Right lobe of liver (tissue), 6 donors: ENCODE measurements around the gene ADGRD1. TPM values are rescaled to one million over a fixed set of nuclear protein-coding genes. Genes with fewer than 3 reads are reported as not detected.

Experiments
- ATAC-seq, 4 donors: fragments of 200-7000 bp; cut with Tn5 transposase; one replicate each; pipeline ENCODE4 v1.9.1; 2020; ENCODE audit warnings: mild to moderate bottlenecking in 4 of 4, moderate library complexity in 4 of 4
- DNase-seq, 3 donors: peaks; one replicate each; pipeline ENCODE4 v3.0.0-alpha.2; 2020
- H3K27ac ChIP-seq, 3 donors: fragments of 200-600 bp; one replicate each; pipeline ENCODE4 v1.8.0; 2022
- H3K27me3 ChIP-seq, 2 donors: fragments of 200-600 bp; one replicate each; pipeline ENCODE4 v1.8.0; 2022
- H3K36me3 ChIP-seq, 4 donors: fragments of 200-600 bp; sonication (generic) in 1 of 4; one replicate each; pipeline versions ENCODE4 v1.5.1 to v1.8.0; 2017 to 2022; ENCODE audit warnings: control low read depth in 1 of 4
- H3K4me1 ChIP-seq, 4 donors: fragments of 200-600 bp; sonication (generic) in 1 of 4; one replicate each; pipeline versions ENCODE4 v1.5.1 to v1.8.0; 2017 to 2022; ENCODE audit warnings: control low read depth in 1 of 4
- H3K4me3 ChIP-seq, 3 donors: fragments of 200-600 bp; one replicate each; pipeline ENCODE4 v1.8.0; 2022
- H3K9me3 ChIP-seq, 4 donors: fragments of 200-600 bp; sonication (generic) in 1 of 4; one replicate each; pipeline versions ENCODE4 v1.5.1 to v1.8.0; 2017 to 2022; ENCODE audit warnings: control low read depth in 1 of 4
- CTCF ChIP-seq, 4 donors: fragments of 200-600 bp in 3 of 4; fragments of 450-650 bp in 1 of 4; IDR thresholded peaks; one replicate each; pipeline versions ENCODE4 v1.5.1 to v1.8.0; 2016 to 2022; ENCODE audit warnings: antibody characterized with exemption in 4 of 4, mild to moderate bottlenecking in 2 of 4
- POLR2A ChIP-seq: fragments of 450-650 bp; IDR thresholded peaks from one replicate; pipeline ENCODE4 v1.6.1; 2017; ENCODE audit warnings: antibody characterized with exemption, mild to moderate bottlenecking
- WGBS: methylation state at CpG from one replicate; pipeline ENCODE4 v1.1.6; 2018; ENCODE audit warnings: low coverage, low lambda C conversion rate; ENCODE audit not compliant: insufficient coverage; ENCODE audit errors: missing lambda C conversion rate; 5-methylcytosine and 5-hydroxymethylcytosine counted together
- intact Hi-C, 2 donors: fragments of 100-400 bp; cut with DNase I; formaldehyde crosslinking; loops; one replicate each; pipeline versions ENCODE4 v1.11.2 to v1.14.1; 2022
- total RNA-seq, 6 experiments: library from RNA; depleted of rRNA in 2 of 6; stranded (reverse); fragments of >200 nt in 2 of 6; fragmentation: NEBNext Ultra II Directional in 3 of 6; extraction: Animal tissue kit (Norgen Biotek cat#: 25700) in 3 of 6; gene quantifications; one replicate each; pipeline versions ENCODE4 v1.1.0 to v1.2.4, GENCODE V29; 2016 to 2023
- donor health status: DM: no; HTN: yes; CAD: no.
- donor health status: DM: no; HTN: no; CAD: no.
- donor health status: DM: no; HTN: no; CAD: no.
- donor health status: DM: no; HTN: yes; CAD: no.
- donor health status: DM: no; HTN: yes; CAD: no.

The ADGRD1 gene
- total RNA-seq, 6 experiments from 2014 or later: 4.7 to 17.0 (median 10.9) TPM

- 38% methylated on average over 2 of the region's 5 CpGs for WGBS
- TF ChIP-seq CTCF (IDR thresholded peaks at IDR 0.05): no peak
- no peak for TF ChIP-seq POLR2A
These were observed 105.0 kb downstream of the ADGRD1 start for GRCh38 chr12:131058700-131059099.

GRCh38 chr12:131060011-131060703, 106.5 kb downstream of the ADGRD1 start:
- Histone ChIP-seq H3K27ac (no peak overlapping the region), H3K4me3 (no peak overlapping the region), H3K36me3 (no peaks in the 10 kb centered on the region), H3K4me1 (no peaks in the 10 kb centered on the region), H3K27me3 (no peaks in the 10 kb centered on the region), H3K9me3 (no peaks in the 10 kb centered on the region)
- WGBS: 92% methylated on average over 10 of the region's 16 CpGs
- ATAC-seq (no peak), DNase-seq (peak in 2 of 3 donors; percentile 21 to 40)
- intact Hi-C loops: no loop called here
- no peak for TF ChIP-seq POLR2A
- TF ChIP-seq CTCF (IDR thresholded peaks at IDR 0.05): no peak

More at GRCh38 chr12:131058700-131059099, 105.0 kb downstream of the ADGRD1 start:
- no peaks in the 10 kb centered on the region for H3K9me3 ChIP-seq
- no peaks in the 10 kb centered on the region for H3K27me3 ChIP-seq
- ATAC-seq (no peak), DNase-seq (no peak)
- H3K36me3 ChIP-seq: no peaks in the 10 kb centered on the region
- H3K4me1 ChIP-seq: no peaks in the 10 kb centered on the region
- H3K4me3 ChIP-seq: no peak overlapping the region
- intact Hi-C loops: no loop called here
- no peak overlapping the region for H3K27ac ChIP-seq

GRCh38 chr12:131061041-131061806, 107.5 kb downstream of the ADGRD1 start:
- DNase-seq (peak in 1 of 3 donors; percentile 22), ATAC-seq (no peak)
- Histone ChIP-seq H3K4me1 (no peaks in the 10 kb centered on the region), H3K4me3 (no peak overlapping the region), H3K9me3 (no peaks in the 10 kb centered on the region), H3K36me3 (no peaks in the 10 kb centered on the region), H3K27ac (no peak overlapping the region), H3K27me3 (no peaks in the 10 kb centered on the region)
- TF ChIP-seq POLR2A (no peak), CTCF (IDR thresholded peaks at IDR 0.05) (no peak)
- WGBS: 87% methylated on average over 10 of the region's 13 CpGs
- intact Hi-C loops: no loop called here

GRCh38 chr12:131063413-131063812, 109.7 kb downstream of the ADGRD1 start:
- intact Hi-C loops: no loop called here
- Histone ChIP-seq H3K9me3 (no peaks in the 10 kb centered on the region), H3K4me3 (no peak overlapping the region), H3K27ac (no peak overlapping the region), H3K4me1 (no peaks in the 10 kb centered on the region), H3K27me3 (no peaks in the 10 kb centered on the region), H3K36me3 (no peaks in the 10 kb centered on the region)
- TF ChIP-seq POLR2A (no peak), CTCF (IDR thresholded peaks at IDR 0.05) (no peak)
- ATAC-seq: peak; percentile 83 to 94 (median 86)
- DNase-seq: peak in 2 of 3 donors; percentile 24 to 68
- 17% methylated on average over 3 of the region's 3 CpGs for WGBS
